K562 (cell line): ENCODE results near the gene WDR13. TPM values are rescaled to one million over a fixed set of nuclear protein-coding genes. Genes with fewer than 3 reads are reported as not detected.

Experiments used
- ATAC-seq: fragments of 200-7000 bp; cut with Tn5 transposase; 3 replicates; pipeline ENCODE4 v1.9.1; 2020; ENCODE audit warnings: moderate library complexity
- BruUV-seq: library from RNA; stranded (reverse); fragments of 400-500 nt; replicated peaks from 2 replicates; lab custom pipeline; 2021; lab: Mats Ljungman, UMichigan
- CTCF ChIA-PET: fragments of 300-600 bp; formaldehyde crosslinking; extraction: SDS; loops from one replicate; lab custom pipeline; 2021; ENCODE audit warnings: low intra/inter-chr PET ratio; lab: Yijun Ruan, JAX
- POLR2A ChIA-PET: fragments of 300-600, 350-650 bp; sonication (Branson Sonifier 250); formaldehyde crosslinking; extraction: SDS; loops from one replicate; lab custom pipeline; 2021; ENCODE audit warnings: antibody characterized with exemption, inconsistent platforms; lab: Yijun Ruan, JAX
- DNase-seq, 4 experiments: peaks; one replicate each; pipeline versions ENCODE4 v3.0.0 to v3.0.0-alpha.2; 2011 to 2018; ENCODE audit warnings: low spot score in 3 of 4, mixed read lengths in 3 of 4; ENCODE audit errors: extremely low read depth in 1 of 4
- FAIRE-seq: peaks from 2 replicates; lab custom pipeline; 2011; peaks lifted over from hg19 to GRCh38; lab: Jason Lieb, UNC
- H2AFZ ChIP-seq: 2 replicates; pipeline ENCODE4 v1.6.0; 2011; ENCODE audit warnings: low read depth, low read length, control low read depth, inconsistent platforms
- H3K27ac ChIP-seq: fragments of 200-600 bp; 3 replicates; pipeline ENCODE4 v1.8.0; 2011; ENCODE audit warnings: low read depth, mild to moderate bottlenecking, control low read depth, inconsistent platforms, low read length, moderate library complexity, mixed read lengths; ENCODE audit errors: extremely low read depth
- H3K27me3 ChIP-seq, 2 experiments: fragments of 300-600 bp in 1 of 2; 2 replicates in 1 of 2; 3 replicates in 1 of 2; pipeline versions ENCODE4 v1.6.0 to v1.8.0; 2011; ENCODE audit warnings: inconsistent platforms in 2 of 2, low read length in 2 of 2, mild to moderate bottlenecking in 1 of 2, mixed read lengths in 1 of 2, moderate library complexity in 1 of 2; ENCODE audit not compliant: control insufficient read depth in 2 of 2, insufficient read depth in 2 of 2
- H3K36me3 ChIP-seq: fragments of 300-600 bp; 3 replicates; pipeline ENCODE4 v1.8.0; 2011; ENCODE audit warnings: mild to moderate bottlenecking, low read length, inconsistent platforms; ENCODE audit not compliant: control insufficient read depth, insufficient read depth
- H3K4me1 ChIP-seq, 2 experiments: fragments of 200-600 bp in 1 of 2; replicated peaks in 1 of 2; 2 replicates in 1 of 2; 3 replicates in 1 of 2; pipeline versions ENCODE4 v1.5.1 to v1.8.0; 2011; ENCODE audit warnings: inconsistent platforms in 2 of 2, low read length in 2 of 2, mild to moderate bottlenecking in 1 of 2, mixed read lengths in 1 of 2, moderate library complexity in 1 of 2; ENCODE audit not compliant: control insufficient read depth in 2 of 2, insufficient read depth in 2 of 2
- H3K4me2 ChIP-seq: 2 replicates; pipeline ENCODE4 v1.6.1; 2011; ENCODE audit warnings: low read length, control low read depth, inconsistent platforms, mixed read lengths; ENCODE audit not compliant: insufficient read depth
- H3K4me3 ChIP-seq: fragments of 200-600 bp; sonication (generic), shearing (Covaris generic); 2 replicates; pipeline ENCODE4 v1.5.1; 2016; ENCODE audit warnings: control low read depth, inconsistent platforms
- H3K79me2 ChIP-seq: fragments of 200-600 bp; 3 replicates; pipeline ENCODE4 v1.8.0; 2011; ENCODE audit warnings: low read length, inconsistent platforms; ENCODE audit not compliant: control insufficient read depth, insufficient read depth
- H3K9ac ChIP-seq, 2 experiments: 2 replicates each; pipeline versions ENCODE4 v1.6.0 to v1.6.1; 2011; ENCODE audit warnings: low read depth in 2 of 2, low read length in 2 of 2, control low read depth in 1 of 2, inconsistent platforms in 1 of 2, mild to moderate bottlenecking in 1 of 2, mixed read lengths in 1 of 2; ENCODE audit not compliant: insufficient read depth in 1 of 2
- H3K9me1 ChIP-seq: one replicate; pipeline ENCODE4 v1.6.0; 2011; ENCODE audit warnings: inconsistent platforms, mild to moderate bottlenecking, low read length, moderate library complexity; ENCODE audit not compliant: control insufficient read depth, insufficient read depth
- H3K9me3 ChIP-seq: replicated peaks from 2 replicates; pipeline ENCODE4 v1.5.1; 2011; ENCODE audit warnings: low read depth, low read length, inconsistent platforms; ENCODE audit not compliant: control insufficient read depth, insufficient read depth
- H4K20me1 ChIP-seq: replicated peaks from 2 replicates; pipeline ENCODE4 v1.6.1; 2011; ENCODE audit warnings: low read length, inconsistent platforms, mixed read lengths; ENCODE audit not compliant: control insufficient read depth, insufficient read depth
- KAT7 ChIP-seq: sonication (generic); formaldehyde crosslinking; IDR thresholded peaks from 2 replicates; pipeline ENCODE4 v1.8.0; 2022; ENCODE audit warnings: missing genetic modification reagents, mild to moderate bottlenecking, borderline replicate concordance
- ZNF146 ChIP-seq: IDR thresholded peaks from one replicate; pipeline ENCODE4 v1.6.1; 2018; ENCODE audit warnings: missing compliant biosample characterization; ENCODE audit not compliant: unreplicated experiment
- WGBS: fragments of 100-300 bp; shearing (Covaris generic); methylation state at CpG from one replicate; pipeline ENCODE4 v1.1.6; 2016; ENCODE audit warnings: low coverage, mixed read lengths; ENCODE audit not compliant: insufficient coverage; ENCODE audit errors: missing lambda C conversion rate; 5-methylcytosine and 5-hydroxymethylcytosine counted together
- in situ Hi-C: fragments of 300-500 bp; cut with MboI; formaldehyde crosslinking; loops from 4 replicates; pipeline ENCODE4 v1.15.0; 2018; ENCODE audit warnings: inconsistent platforms, mixed read lengths
- intact Hi-C: fragments of 100-400 bp; cut with micrococcal nuclease; formaldehyde crosslinking; loops from 2 replicates; pipeline ENCODE4 v1.14.2; 2022
- polyA plus RNA-seq, 8 experiments: library from polyadenylated mRNA; depleted of rRNA in 4 of 8; stranded (reverse) in 5 of 8; unstranded in 3 of 8; fragments of >200 nt; fragmentation: Nextera tagmentation in 2 of 8; fragmentation: Illumina TruSeq in 1 of 8; extraction: Ambion mirVana in 2 of 8; extraction: Trizol in 1 of 8; gene quantifications; 2 replicates each; pipeline versions ENCODE4 v1.2.1 to v1.2.3, GENCODE V29; 2011 to 2014; ENCODE audit warnings: inconsistent platforms in 1 of 8, missing spikeins in 1 of 8
- total RNA-seq, 7 experiments: library from RNA; depleted of rRNA in 6 of 7; stranded (reverse); fragments of >200 nt in 6 of 7; fragmentation: Illumina TruSeq in 2 of 7; extraction: Trizol in 2 of 7; gene quantifications; 2 replicates each; pipeline versions ENCODE4 v1.2.1 to v1.2.3, GENCODE V29; 2011 to 2021; ENCODE audit warnings: low replicate concordance in 1 of 7
- TF ChIP-seq, protein P1 (sequence below): sonication (generic); IDR thresholded peaks from 2 replicates; pipeline ENCODE4 v1.6.1; 2016

The WDR13 gene
- total and polyA plus RNA-seq, 9 of the 15 experiments (the other 6 are each of a cell fraction or from before 2014, with no cell fraction given) = 7.4 to 70.5 (median 31.4) TPM

DNA sequence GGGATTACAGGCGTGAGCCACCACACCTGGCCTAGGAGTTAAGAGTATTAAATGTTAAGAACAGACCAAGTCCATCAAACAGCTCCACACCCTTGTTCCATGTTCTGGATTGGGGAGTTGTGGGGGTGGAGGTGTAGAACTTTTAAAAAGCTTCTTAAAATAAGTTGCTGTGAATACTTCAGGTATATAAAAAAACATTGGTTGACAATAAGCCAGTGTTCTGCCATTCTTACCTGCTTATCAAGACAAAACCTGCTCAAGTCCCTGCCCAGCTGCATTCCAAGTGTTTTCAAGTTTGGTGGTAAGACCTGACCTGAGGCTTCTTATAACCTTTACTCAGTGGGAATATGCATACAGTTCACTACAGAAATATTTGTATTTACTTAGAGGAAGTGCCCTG lies 16.6 kb upstream of the WDR13 start:
- WGBS = 29% methylated on average over 1 of the region's 1 CpG
- TF ChIP-seq KAT7 = no peak
- TF ChIP-seq, all 486 proteins: peak for 0
- no TSS peak for BruUV-seq
- peaks cover 9% of the 10 kb centered on the region; the same call in 1 of the 2 replicates for H4K20me1 ChIP-seq
- H3K27ac ChIP-seq = no peak overlapping the region
- DNase-seq (no peak), FAIRE-seq (no peak), ATAC-seq (no peak)
- no peak overlapping the region for H2AFZ ChIP-seq
- POLR2A ChIA-PET = interaction anchor here (0.9 kb wide), 1 partner anchor 11 kb away, joined by 4 read pairs; no protein-coding TSS in a partner anchor
- H3K9me1 ChIP-seq = peaks cover 10% of the 10 kb centered on the region
- no peak overlapping the region for H3K9ac ChIP-seq
- in situ Hi-C loops = no loop called here
- peaks cover 20% of the 10 kb centered on the region for H3K79me2 ChIP-seq
- intact Hi-C loops = no loop called here
- H3K4me2 ChIP-seq = no peak overlapping the region
- peaks cover 39% of the 10 kb centered on the region for H3K36me3 ChIP-seq
- H3K4me3 ChIP-seq = no peak overlapping the region
- no peaks in the 10 kb centered on the region for H3K9me3 ChIP-seq
- CTCF ChIA-PET = no interaction called here
- peaks cover 8 to 14% of the 10 kb centered on the region in 2 experiments; a peak in 4 of 5 replicates for H3K4me1 ChIP-seq
- no peaks in the 10 kb centered on the region for H3K27me3 ChIP-seq

GRCh38 chrX:48584698-48585097 lies 12.6 kb upstream of the WDR13 start:
- Histone ChIP-seq H2AFZ (no peak overlapping the region), H3K27me3 (no peaks in the 10 kb centered on the region), H3K79me2 (peaks cover 2% of the 10 kb centered on the region; the same call in 1 of the 3 replicates), H3K4me1 (peaks cover 2% of the 10 kb centered on the region in 2 experiments; a peak in 2 of 5 replicates), H3K9me3 (no peaks in the 10 kb centered on the region), H3K9me1 (no peaks in the 10 kb centered on the region), H3K9ac (no peak overlapping the region), H4K20me1 (0 out of 2 replicates have a peak, but pooled peaks cover under 1% of the 10 kb centered on the region), H3K36me3 (peaks cover 2% of the 10 kb centered on the region; the same call in 2 of the 3 replicates), H3K27ac (no peak overlapping the region), H3K4me3 (no peak overlapping the region), H3K4me2 (no peak overlapping the region)
- intact Hi-C loops = no loop called here
- ChIA-PET POLR2A (interaction anchor here (0.6 to 1.6 kb wide), 4 partner anchors 9 to 117 kb away, joined by 3 to 6 read pairs (median 3); partner anchors contain the start of gene RBM3), CTCF (no interaction called here)
- DNase-seq = no peak
- in situ Hi-C loops = no loop called here
- no peak for FAIRE-seq
- ATAC-seq = no peak
- 0% methylated on average over 2 of the region's 2 CpGs for WGBS
- TF ChIP-seq, protein P1, sequence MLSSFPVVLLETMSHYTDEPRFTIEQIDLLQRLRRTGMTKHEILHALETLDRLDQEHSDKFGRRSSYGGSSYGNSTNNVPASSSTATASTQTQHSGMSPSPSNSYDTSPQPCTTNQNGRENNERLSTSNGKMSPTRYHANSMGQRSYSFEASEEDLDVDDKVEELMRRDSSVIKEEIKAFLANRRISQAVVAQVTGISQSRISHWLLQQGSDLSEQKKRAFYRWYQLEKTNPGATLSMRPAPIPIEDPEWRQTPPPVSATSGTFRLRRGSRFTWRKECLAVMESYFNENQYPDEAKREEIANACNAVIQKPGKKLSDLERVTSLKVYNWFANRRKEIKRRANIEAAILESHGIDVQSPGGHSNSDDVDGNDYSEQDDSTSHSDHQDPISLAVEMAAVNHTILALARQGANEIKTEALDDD = no peak
- peak; percentile 82 for TF ChIP-seq ZNF146
- BruUV-seq = no TSS peak
